ENCODE measurements around the gene ANKK1.

The ANKK1 gene

GRCh38 chr11:113369411-113369810 is 18.2 kb upstream of the ANKK1 start:
- H3K4me3 ChIP-seq = no peak overlapping the region
- H3K27ac ChIP-seq = no peak overlapping the region
- no peak for DNase-seq (ENCODE audit: low spot score)
- TF ChIP-seq, protein P1, sequence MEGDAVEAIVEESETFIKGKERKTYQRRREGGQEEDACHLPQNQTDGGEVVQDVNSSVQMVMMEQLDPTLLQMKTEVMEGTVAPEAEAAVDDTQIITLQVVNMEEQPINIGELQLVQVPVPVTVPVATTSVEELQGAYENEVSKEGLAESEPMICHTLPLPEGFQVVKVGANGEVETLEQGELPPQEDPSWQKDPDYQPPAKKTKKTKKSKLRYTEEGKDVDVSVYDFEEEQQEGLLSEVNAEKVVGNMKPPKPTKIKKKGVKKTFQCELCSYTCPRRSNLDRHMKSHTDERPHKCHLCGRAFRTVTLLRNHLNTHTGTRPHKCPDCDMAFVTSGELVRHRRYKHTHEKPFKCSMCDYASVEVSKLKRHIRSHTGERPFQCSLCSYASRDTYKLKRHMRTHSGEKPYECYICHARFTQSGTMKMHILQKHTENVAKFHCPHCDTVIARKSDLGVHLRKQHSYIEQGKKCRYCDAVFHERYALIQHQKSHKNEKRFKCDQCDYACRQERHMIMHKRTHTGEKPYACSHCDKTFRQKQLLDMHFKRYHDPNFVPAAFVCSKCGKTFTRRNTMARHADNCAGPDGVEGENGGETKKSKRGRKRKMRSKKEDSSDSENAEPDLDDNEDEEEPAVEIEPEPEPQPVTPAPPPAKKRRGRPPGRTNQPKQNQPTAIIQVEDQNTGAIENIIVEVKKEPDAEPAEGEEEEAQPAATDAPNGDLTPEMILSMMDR (IDR thresholded peaks at IDR 0.05) = no peak

DNA sequence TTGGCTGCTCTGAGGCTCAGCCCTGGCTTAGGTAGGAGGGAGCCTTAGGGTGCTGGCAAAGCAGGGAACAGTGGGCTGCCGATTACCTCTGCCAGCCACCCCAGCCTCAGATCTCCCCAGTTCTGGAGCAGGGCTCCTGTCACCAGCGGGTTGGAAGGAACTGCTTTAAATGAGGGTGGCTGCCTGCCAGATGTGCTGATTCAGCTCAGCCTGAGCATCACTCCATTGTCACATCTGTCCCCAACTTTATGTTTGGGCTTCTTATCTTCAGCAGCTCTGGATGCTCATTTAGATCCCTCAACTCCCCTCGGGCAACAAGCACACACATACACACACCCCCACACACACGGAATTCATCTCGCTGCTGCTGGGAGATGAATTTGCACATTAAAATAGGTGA is 16.9 kb upstream of the ANKK1 start:
- Histone ChIP-seq H3K27ac (no peak overlapping the region), H3K4me3 (no peak overlapping the region)
- no peak for DNase-seq (ENCODE audit: low spot score)
- TF ChIP-seq, protein P1 (IDR thresholded peaks at IDR 0.05) = no peak

- Histone ChIP-seq H3K4me3 (no peak overlapping the region), H3K27ac (no peak overlapping the region)
- TF ChIP-seq, protein P1 (IDR thresholded peaks at IDR 0.05) = no peak
- DNase-seq (ENCODE audit: low spot score) = no peak
Measured at GRCh38 chr11:113372309-113372708, 15.3 kb upstream of the ANKK1 start.

GRCh38 chr11:113373306-113373705 is 14.3 kb upstream of the ANKK1 start:
- no peak for DNase-seq (ENCODE audit: low spot score)
- TF ChIP-seq, protein P1 (IDR thresholded peaks at IDR 0.05) = no peak
- Histone ChIP-seq H3K27ac (no peak overlapping the region), H3K4me3 (no peak overlapping the region)

DNA sequence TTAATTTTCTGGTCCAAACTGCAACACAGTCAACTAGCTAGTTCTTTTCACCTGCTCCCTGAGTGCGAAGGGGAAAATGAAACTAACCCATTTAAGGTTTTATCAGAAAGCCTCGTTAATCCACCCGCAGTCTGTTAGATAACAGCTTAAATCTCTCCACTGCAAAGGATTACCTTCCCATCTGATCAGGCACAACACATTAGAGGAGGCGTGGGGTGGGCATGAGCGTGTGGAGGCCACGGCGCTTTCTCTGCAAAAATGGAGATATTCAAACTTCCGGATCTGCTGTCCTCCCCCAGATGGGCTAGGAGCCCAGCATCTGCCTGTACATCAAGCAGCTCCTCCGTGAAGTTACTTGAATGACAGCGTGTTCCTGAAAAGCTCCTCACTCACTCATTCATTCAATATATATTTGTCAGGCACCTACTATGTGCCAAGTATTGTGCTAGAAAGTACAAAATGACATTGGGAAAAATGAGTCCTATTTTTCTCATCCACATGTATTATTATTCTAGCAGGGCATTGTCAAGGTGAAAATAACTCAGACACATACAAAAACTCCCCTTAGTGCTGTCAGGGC is 13.5 kb upstream of the ANKK1 start:
- H3K4me3 ChIP-seq = no peak overlapping the region
- no peak overlapping the region for H3K27ac ChIP-seq
- no peak for DNase-seq (ENCODE audit: low spot score)
- TF ChIP-seq, protein P1 (IDR thresholded peaks at IDR 0.05) = no peak

- no peak for DNase-seq (ENCODE audit: low spot score)
- TF ChIP-seq, protein P1 (IDR thresholded peaks at IDR 0.05) = no peak
- H3K27ac ChIP-seq = no peak overlapping the region
- no peak overlapping the region for H3K4me3 ChIP-seq
Measured at GRCh38 chr11:113375402-113375801, 12.2 kb upstream of the ANKK1 start.

DNA sequence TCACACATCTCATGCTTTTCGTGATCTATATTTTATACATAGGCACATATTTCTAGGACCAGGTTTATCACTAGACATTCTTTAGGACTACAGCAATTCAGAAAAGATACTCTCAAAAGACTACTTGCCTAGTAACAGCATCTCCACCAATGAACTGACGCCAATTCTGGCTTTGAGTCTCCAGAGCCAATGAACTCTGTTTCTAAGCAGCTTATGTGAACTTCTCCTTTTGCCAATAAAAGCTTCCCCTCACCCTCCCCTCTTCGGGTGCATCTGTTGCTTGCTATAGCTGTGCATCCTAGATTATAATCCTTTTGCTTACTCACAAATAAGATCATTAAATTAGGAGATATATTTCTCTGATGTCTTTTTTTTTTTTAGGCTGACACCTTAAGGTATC is 11.4 kb upstream of the ANKK1 start:
- TF ChIP-seq, protein P1 (IDR thresholded peaks at IDR 0.05) = no peak
- DNase-seq (ENCODE audit: low spot score) = no peak
- no peak overlapping the region for H3K4me3 ChIP-seq
- H3K27ac ChIP-seq = no peak overlapping the region

All from coronary artery (tissue), 2 donors.